GM23338 (cell line): ENCODE measurements around the gene TCF12. TPM values are rescaled to one million over a fixed set of nuclear protein-coding genes. Genes with fewer than 3 reads are reported as not detected.

ENCODE experiments used
- ATAC-seq: fragments of 200-7000 bp; cut with Tn5 transposase; 3 replicates; pipeline ENCODE4 v1.9.1; 2020
- DNase-seq: peaks from one replicate; pipeline ENCODE4 v3.0.0-alpha.2; 2015; ENCODE audit warnings: low spot score
- H2AFZ ChIP-seq: fragments of 200-600 bp; sonication (generic); 2 replicates; pipeline ENCODE4 v1.8.0; 2016; ENCODE audit warnings: antibody characterized with exemption, mild to moderate bottlenecking, moderate library complexity
- H3F3A ChIP-seq: fragments of 200-600 bp; sonication (generic); replicated peaks from 2 replicates; pipeline ENCODE4 v1.8.0; 2017; ENCODE audit warnings: antibody characterized with exemption, mixed run types, low read depth
- H3K27ac ChIP-seq: fragments of 200-600 bp; sonication (generic); 2 replicates; pipeline ENCODE4 v1.6.1; 2016; ENCODE audit warnings: low read depth
- H3K27me3 ChIP-seq: fragments of 200-600 bp; sonication (generic); 2 replicates; pipeline ENCODE4 v1.8.0; 2016; ENCODE audit warnings: mild to moderate bottlenecking, mixed run types, moderate library complexity; ENCODE audit not compliant: insufficient read depth
- H3K36me3 ChIP-seq: fragments of 200-600 bp; sonication (generic); 2 replicates; pipeline ENCODE4 v1.8.0; 2016; ENCODE audit warnings: mild to moderate bottlenecking; ENCODE audit not compliant: insufficient read depth
- H3K4me1 ChIP-seq: fragments of 200-600 bp; sonication (generic); 2 replicates; pipeline ENCODE4 v1.8.0; 2016; ENCODE audit warnings: mild to moderate bottlenecking, moderate library complexity; ENCODE audit not compliant: insufficient read depth
- H3K4me2 ChIP-seq: fragments of 200-600 bp; sonication (generic); 2 replicates; pipeline ENCODE4 v1.7.1; 2017; ENCODE audit warnings: mixed run types
- H3K4me3 ChIP-seq: fragments of 200-600 bp; sonication (generic); 2 replicates; pipeline ENCODE4 v1.6.1; 2016; ENCODE audit warnings: mixed run types
- H3K79me2 ChIP-seq: fragments of 200-600 bp; sonication (generic); replicated peaks from 2 replicates; pipeline ENCODE4 v1.8.0; 2017; ENCODE audit warnings: mild to moderate bottlenecking; ENCODE audit not compliant: insufficient read depth
- H3K9me2 ChIP-seq: fragments of 200-600 bp; sonication (generic); 2 replicates; pipeline ENCODE4 v1.8.0; 2017; ENCODE audit not compliant: insufficient read depth
- H4K20me1 ChIP-seq: fragments of 200-600 bp; sonication (generic); replicated peaks from 2 replicates; pipeline ENCODE4 v1.8.0; 2017; ENCODE audit warnings: mild to moderate bottlenecking; ENCODE audit not compliant: insufficient read depth
- H3K27ac Mint-ChIP-seq: 2 replicates; pipeline ENCODE4 v1.8.0; 2020; ENCODE audit warnings: inconsistent platforms, mild to moderate bottlenecking, moderate library complexity, mixed read lengths
- H3K27me3 Mint-ChIP-seq: 3 replicates; pipeline ENCODE4 v1.8.0; 2022; ENCODE audit warnings: low read depth, mild to moderate bottlenecking, moderate library complexity, mixed read lengths, inconsistent platforms; ENCODE audit not compliant: insufficient read depth, poor library complexity
- H3K36me3 Mint-ChIP-seq: 3 replicates; pipeline ENCODE4 v1.8.0; 2021; ENCODE audit warnings: low read depth, mild to moderate bottlenecking, inconsistent platforms, moderate library complexity, mixed read lengths
- H3K4me1 Mint-ChIP-seq: 3 replicates; pipeline ENCODE4 v1.8.0; 2020; ENCODE audit warnings: mild to moderate bottlenecking, inconsistent platforms, mixed read lengths
- H3K4me3 Mint-ChIP-seq: 3 replicates; pipeline ENCODE4 v1.8.0; 2021; ENCODE audit warnings: moderate library complexity, mild to moderate bottlenecking, inconsistent platforms, mixed read lengths
- H3K9me3 Mint-ChIP-seq: 3 replicates; pipeline ENCODE4 v1.8.0; 2020; ENCODE audit warnings: moderate library complexity, mild to moderate bottlenecking, inconsistent platforms, mixed read lengths
- CREB1 ChIP-seq: fragments of 250-450 bp; sonication (Bioruptor Pico); IDR thresholded peaks from 2 replicates; pipeline ENCODE4 v1.5.0; 2020; ENCODE audit warnings: low read depth, mild to moderate bottlenecking, moderate library complexity
- CTCF ChIP-seq, 2 experiments: fragments of 200-600 bp in 1 of 2; sonication (generic) in 1 of 2; conservative IDR thresholded peaks; 2 replicates each; pipeline versions ENCODE4 v1.5.1 to v1.6.1; 2016 to 2017; ENCODE audit warnings: antibody characterized with exemption in 2 of 2, low read depth in 2 of 2, mild to moderate bottlenecking in 2 of 2, moderate library complexity in 1 of 2
- ETS1 ChIP-seq: IDR thresholded peaks from 2 replicates; pipeline ENCODE4 v1.6.1; 2016; ENCODE audit warnings: antibody characterized with exemption
- EZH2 ChIP-seq: fragments of 200-600 bp; sonication (generic); IDR thresholded peaks from one replicate; pipeline ENCODE4 v1.8.0; 2017; ENCODE audit warnings: antibody characterized with exemption, mild to moderate bottlenecking, low read depth; ENCODE audit not compliant: unreplicated experiment
- EZH2phosphoT487 ChIP-seq: fragments of 200-600 bp; sonication (generic); IDR thresholded peaks from one replicate; pipeline ENCODE4 v1.8.1; 2018; ENCODE audit warnings: antibody characterized with exemption; ENCODE audit not compliant: unreplicated experiment
- JUNB ChIP-seq: IDR thresholded peaks from one replicate; pipeline ENCODE4 v1.6.1; 2016; ENCODE audit warnings: antibody characterized with exemption; ENCODE audit not compliant: unreplicated experiment
- NANOG ChIP-seq: IDR thresholded peaks from 2 replicates; pipeline ENCODE4 v1.6.1; 2016; ENCODE audit warnings: antibody characterized with exemption, borderline replicate concordance
- POLR2AphosphoS5 ChIP-seq: IDR thresholded peaks from 2 replicates; pipeline ENCODE4 v1.6.1; 2016; ENCODE audit warnings: antibody characterized with exemption, low read depth
- STAT1 ChIP-seq: IDR thresholded peaks from one replicate; pipeline ENCODE4 v1.6.1; 2016; ENCODE audit warnings: antibody characterized with exemption; ENCODE audit not compliant: unreplicated experiment
- ZNF114 ChIP-seq: fragments of 250-450 bp; sonication (Bioruptor Pico); IDR thresholded peaks from 2 replicates; pipeline ENCODE4 v1.5.0; 2020; ENCODE audit warnings: mild to moderate bottlenecking, moderate library complexity
- ZNF331 ChIP-seq: fragments of 250-450 bp; sonication (Bioruptor Pico); IDR thresholded peaks from 2 replicates; pipeline ENCODE4 v1.5.0; 2020; ENCODE audit warnings: low read depth, mild to moderate bottlenecking, moderate library complexity
- ZNF462 ChIP-seq: fragments of 250-450 bp; sonication (Bioruptor Pico); IDR thresholded peaks from 2 replicates; pipeline ENCODE4 v1.5.0; 2020; ENCODE audit warnings: mild to moderate bottlenecking, moderate library complexity
- polyA plus RNA-seq: library from polyadenylated mRNA; unstranded; fragments of >200 nt; fragmentation: Nextera tagmentation; extraction: Ambion mirVana; gene quantifications from 2 replicates; pipeline ENCODE4 v1.2.1, GENCODE V29; 2016
- total RNA-seq: library from RNA; depleted of rRNA; stranded (reverse); fragments of >200 nt; shearing (Covaris generic); gene quantifications from 2 replicates; pipeline ENCODE4 v1.2.3, GENCODE V29; 2014
- TF ChIP-seq, protein P1 (sequence below): IDR thresholded peaks from one replicate; pipeline ENCODE4 v1.6.1; 2018; ENCODE audit warnings: antibody characterized with exemption; ENCODE audit not compliant: unreplicated experiment

TCF12 gene
- total and polyA plus RNA-seq, 2 experiments from 2014 or later, result 27.6 to 104 TPM

DNA sequence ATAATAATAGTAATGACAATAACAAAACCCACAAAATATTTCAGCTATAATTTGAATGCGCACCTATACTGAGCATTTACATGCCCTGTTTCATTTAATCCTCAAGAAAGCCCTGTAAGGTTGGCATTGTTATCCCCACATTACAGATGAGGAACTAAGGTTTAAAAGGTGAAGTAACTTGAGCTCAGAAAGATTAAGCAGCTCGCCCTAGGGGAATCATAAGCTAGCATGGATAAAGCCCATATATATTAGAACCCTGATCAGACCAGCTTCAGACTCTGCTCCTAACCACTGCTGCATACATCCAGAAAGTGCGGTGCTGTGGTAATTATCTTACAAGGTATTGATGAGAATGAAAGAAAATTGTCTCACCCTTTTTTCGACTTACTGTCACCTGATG, 316.7 kb downstream of the TCF12 start:
- Mint-ChIP-seq H3K9me3 (no peaks in the 10 kb centered on the region), H3K4me1 (peaks cover 34% of the 10 kb centered on the region), H3K27ac (no peak overlapping the region), H3K27me3 (peaks cover 2% of the 10 kb centered on the region), H3K36me3 (peaks cover 33% of the 10 kb centered on the region), H3K4me3 (no peak overlapping the region)
- H3K4me2 ChIP-seq, result no peak overlapping the region
- H3K4me1 ChIP-seq, result peaks cover 16% of the 10 kb centered on the region
- no peaks in the 10 kb centered on the region for H3K27me3 ChIP-seq
- no peaks in the 10 kb centered on the region for H4K20me1 ChIP-seq
- TF ChIP-seq EZH2phosphoT487, result no peak
- TF ChIP-seq STAT1, result no peak
- no peak for TF ChIP-seq ZNF331 (CRISPR knock-in tag)
- no peak for TF ChIP-seq NANOG
- TF ChIP-seq ZNF462 (CRISPR knock-in tag), result no peak
- no peak for TF ChIP-seq CTCF (conservative IDR thresholded peaks at IDR 0.05; ENCODE audit: low read depth in 2 of 2)
- no peak for TF ChIP-seq POLR2AphosphoS5
- no peak for TF ChIP-seq ZNF114 (CRISPR knock-in tag)
- no peak for TF ChIP-seq JUNB
- TF ChIP-seq EZH2, result no peak
- no peak for TF ChIP-seq ETS1
- TF ChIP-seq, protein P1, sequence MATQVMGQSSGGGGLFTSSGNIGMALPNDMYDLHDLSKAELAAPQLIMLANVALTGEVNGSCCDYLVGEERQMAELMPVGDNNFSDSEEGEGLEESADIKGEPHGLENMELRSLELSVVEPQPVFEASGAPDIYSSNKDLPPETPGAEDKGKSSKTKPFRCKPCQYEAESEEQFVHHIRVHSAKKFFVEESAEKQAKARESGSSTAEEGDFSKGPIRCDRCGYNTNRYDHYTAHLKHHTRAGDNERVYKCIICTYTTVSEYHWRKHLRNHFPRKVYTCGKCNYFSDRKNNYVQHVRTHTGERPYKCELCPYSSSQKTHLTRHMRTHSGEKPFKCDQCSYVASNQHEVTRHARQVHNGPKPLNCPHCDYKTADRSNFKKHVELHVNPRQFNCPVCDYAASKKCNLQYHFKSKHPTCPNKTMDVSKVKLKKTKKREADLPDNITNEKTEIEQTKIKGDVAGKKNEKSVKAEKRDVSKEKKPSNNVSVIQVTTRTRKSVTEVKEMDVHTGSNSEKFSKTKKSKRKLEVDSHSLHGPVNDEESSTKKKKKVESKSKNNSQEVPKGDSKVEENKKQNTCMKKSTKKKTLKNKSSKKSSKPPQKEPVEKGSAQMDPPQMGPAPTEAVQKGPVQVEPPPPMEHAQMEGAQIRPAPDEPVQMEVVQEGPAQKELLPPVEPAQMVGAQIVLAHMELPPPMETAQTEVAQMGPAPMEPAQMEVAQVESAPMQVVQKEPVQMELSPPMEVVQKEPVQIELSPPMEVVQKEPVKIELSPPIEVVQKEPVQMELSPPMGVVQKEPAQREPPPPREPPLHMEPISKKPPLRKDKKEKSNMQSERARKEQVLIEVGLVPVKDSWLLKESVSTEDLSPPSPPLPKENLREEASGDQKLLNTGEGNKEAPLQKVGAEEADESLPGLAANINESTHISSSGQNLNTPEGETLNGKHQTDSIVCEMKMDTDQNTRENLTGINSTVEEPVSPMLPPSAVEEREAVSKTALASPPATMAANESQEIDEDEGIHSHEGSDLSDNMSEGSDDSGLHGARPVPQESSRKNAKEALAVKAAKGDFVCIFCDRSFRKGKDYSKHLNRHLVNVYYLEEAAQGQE, result no peak
- TF ChIP-seq CREB1 (CRISPR knock-in tag), result no peak
- no peak overlapping the region for H3K4me3 ChIP-seq
- ATAC-seq (no peak), DNase-seq (no peak)
- H2AFZ ChIP-seq, result no peak overlapping the region
- no peaks in the 10 kb centered on the region for H3K36me3 ChIP-seq
- no peaks in the 10 kb centered on the region for H3K9me2 ChIP-seq
- H3F3A ChIP-seq, result no peaks in the 10 kb centered on the region
- 0 out of 2 replicates have a peak overlapping the region, but pooled peaks have one; percentile 1 for H3K27ac ChIP-seq
- H3K79me2 ChIP-seq, result no peaks in the 10 kb centered on the region
